Measurements from ENCODE around the gene OVCA2.

GRCh38 chr17:2024572-2025219 lies 17.1 kb upstream of the OVCA2 start:
- TF ChIP-seq, protein P1, sequence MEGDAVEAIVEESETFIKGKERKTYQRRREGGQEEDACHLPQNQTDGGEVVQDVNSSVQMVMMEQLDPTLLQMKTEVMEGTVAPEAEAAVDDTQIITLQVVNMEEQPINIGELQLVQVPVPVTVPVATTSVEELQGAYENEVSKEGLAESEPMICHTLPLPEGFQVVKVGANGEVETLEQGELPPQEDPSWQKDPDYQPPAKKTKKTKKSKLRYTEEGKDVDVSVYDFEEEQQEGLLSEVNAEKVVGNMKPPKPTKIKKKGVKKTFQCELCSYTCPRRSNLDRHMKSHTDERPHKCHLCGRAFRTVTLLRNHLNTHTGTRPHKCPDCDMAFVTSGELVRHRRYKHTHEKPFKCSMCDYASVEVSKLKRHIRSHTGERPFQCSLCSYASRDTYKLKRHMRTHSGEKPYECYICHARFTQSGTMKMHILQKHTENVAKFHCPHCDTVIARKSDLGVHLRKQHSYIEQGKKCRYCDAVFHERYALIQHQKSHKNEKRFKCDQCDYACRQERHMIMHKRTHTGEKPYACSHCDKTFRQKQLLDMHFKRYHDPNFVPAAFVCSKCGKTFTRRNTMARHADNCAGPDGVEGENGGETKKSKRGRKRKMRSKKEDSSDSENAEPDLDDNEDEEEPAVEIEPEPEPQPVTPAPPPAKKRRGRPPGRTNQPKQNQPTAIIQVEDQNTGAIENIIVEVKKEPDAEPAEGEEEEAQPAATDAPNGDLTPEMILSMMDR (IDR thresholded peaks at IDR 0.05), result no peak
- TF ChIP-seq POLR2A (IDR thresholded peaks at IDR 0.05) (no peak), POLR2AphosphoS5 (IDR thresholded peaks at IDR 0.05) (no peak)
